Lung (tissue), 12 donors: ENCODE results near the gene GP9. TPM values are rescaled to one million over a fixed set of nuclear protein-coding genes. Genes with fewer than 3 reads are reported as not detected.
A peak's percentile ranks its signal among the peaks of the same experiment; 100 is the strongest.

Experiments
- ATAC-seq: fragments of 200-7000 bp; cut with Tn5 transposase; one replicate; pipeline ENCODE4 v1.9.1; 2020; ENCODE audit warnings: moderate number of reproducible peaks; ENCODE audit not compliant: insufficient read depth, low FRiP score
- DNase-seq, 3 donors: peaks; one replicate each; pipeline ENCODE4 v3.0.0-alpha.2; 2013 to 2017
- H3K27ac ChIP-seq, 2 donors: one replicate each; pipeline ENCODE4 v1.5.1; 2013; ENCODE audit warnings: mild to moderate bottlenecking in 2 of 2, moderate library complexity in 2 of 2, control low read depth in 1 of 2, inconsistent platforms in 1 of 2, low read depth in 1 of 2, low read length in 1 of 2
- H3K27me3 ChIP-seq, 3 donors: one replicate each; pipeline ENCODE4 v1.5.1; 2013; ENCODE audit warnings: low read length in 2 of 3; ENCODE audit not compliant: control insufficient read depth in 3 of 3, insufficient read depth in 3 of 3
- H3K36me3 ChIP-seq, 4 donors: one replicate each; pipeline ENCODE4 v1.5.1; 2013; ENCODE audit warnings: low read length in 4 of 4, mild to moderate bottlenecking in 1 of 4, moderate library complexity in 1 of 4; ENCODE audit not compliant: control insufficient read depth in 4 of 4, insufficient read depth in 4 of 4
- H3K4me1 ChIP-seq, 5 donors: one replicate each; pipeline ENCODE4 v1.5.1; 2013; ENCODE audit warnings: low read length in 5 of 5, mild to moderate bottlenecking in 2 of 5, moderate library complexity in 1 of 5; ENCODE audit not compliant: control insufficient read depth in 5 of 5, insufficient read depth in 5 of 5
- H3K4me3 ChIP-seq: one replicate; pipeline ENCODE4 v1.5.1; 2013; ENCODE audit warnings: mild to moderate bottlenecking, control low read depth, moderate library complexity
- H3K9ac ChIP-seq, 2 donors: one replicate each; pipeline ENCODE4 v1.5.1; 2013; ENCODE audit warnings: low read length in 2 of 2, control low read depth in 1 of 2; ENCODE audit not compliant: insufficient read depth in 1 of 2
- H3K9me3 ChIP-seq, 4 donors: one replicate each; pipeline ENCODE4 v1.5.1; 2013; ENCODE audit warnings: low read length in 3 of 4, mild to moderate bottlenecking in 1 of 4, moderate library complexity in 1 of 4; ENCODE audit not compliant: control insufficient read depth in 4 of 4, insufficient read depth in 3 of 4
- CTCF ChIP-seq: IDR thresholded peaks from 2 replicates; pipeline ENCODE4 v1.5.1; 2012; ENCODE audit warnings: mild to moderate bottlenecking; ENCODE audit errors: control extremely low read depth, extremely low read depth
- WGBS, 2 donors: extraction: QIAGEN DNeasy Blood & Tissue Kit; methylation state at CpG; one replicate each; pipeline ENCODE4 v1.1.7; 2013; 5-methylcytosine and 5-hydroxymethylcytosine counted together
- polyA plus RNA-seq, 2 donors: library from polyadenylated mRNA; stranded (reverse); fragments of 200-250 nt; gene quantifications; one replicate each; pipeline ENCODE4 v1.2.1, GENCODE V29; 2013
- total RNA-seq, 2 donors: library from RNA; depleted of rRNA in 1 of 2; stranded (reverse); fragments of >200 nt in 1 of 2; gene quantifications; one replicate each; pipeline ENCODE4 v1.2.1, GENCODE V29; 2014 to 2021
- donor health status: control.
- donor health status: control.
- donor health status: Bipolar disorder and iron deficiency.
- donor health status: healthy.
- donor health status: DM: yes; HTN: yes; CAD: no.

Gene GP9
- total and polyA plus RNA-seq, 4 donors, result 0.40 to 6.2 (median 2.2) TPM

GRCh38 chr3:129014793-129015345 is 45.7 kb upstream of the GP9 start:
- Histone ChIP-seq H3K4me1 (peaks cover 0 to 64% (median 21%) of the 10 kb centered on the region in 5 donors), H3K9ac (no peak overlapping the region), H3K4me3 (no peak overlapping the region), H3K9me3 (no peaks in the 10 kb centered on the region), H3K36me3 (no peaks in the 10 kb centered on the region), H3K27me3 (no peaks in the 10 kb centered on the region), H3K27ac (peak overlapping the region; percentile 47 to 80)
- no peak for TF ChIP-seq CTCF
- DNase-seq, result no peak
- ATAC-seq, result no peak
- WGBS, 2 donors, result 90 to 91% methylated on average over 9 of the region's 9 CpGs

- no peaks in the 10 kb centered on the region for H3K27me3 ChIP-seq
- 26 to 42% methylated on average over 19 of the region's 19 CpGs for WGBS, 2 donors
- no peak overlapping the region for H3K4me3 ChIP-seq
- DNase-seq (peak in 2 of 3 donors; percentile 54 to 71), ATAC-seq (peak; percentile 54)
- peak overlapping the region; percentile 79 to 80 for H3K27ac ChIP-seq
- peaks cover 0 to 65% (median 27%) of the 10 kb centered on the region in 5 donors for H3K4me1 ChIP-seq
- TF ChIP-seq CTCF, result no peak
- H3K9me3 ChIP-seq, result no peaks in the 10 kb centered on the region
- H3K36me3 ChIP-seq, result no peaks in the 10 kb centered on the region
- no peak overlapping the region for H3K9ac ChIP-seq
Observed at GRCh38 chr3:129015388-129016105, 45.0 kb upstream of the GP9 start.

- Histone ChIP-seq H3K9ac (no peak overlapping the region), H3K27ac (peak overlapping the region; percentile 79 to 80), H3K4me1 (peaks cover 0 to 67% (median 34%) of the 10 kb centered on the region in 5 donors), H3K9me3 (no peaks in the 10 kb centered on the region), H3K27me3 (no peaks in the 10 kb centered on the region), H3K4me3 (no peak overlapping the region), H3K36me3 (no peaks in the 10 kb centered on the region)
- DNase-seq (peak in 1 of 3 donors; percentile 31), ATAC-seq (no peak)
- WGBS, 2 donors, result 12 to 21% methylated on average over 6 of the region's 6 CpGs
- no peak for TF ChIP-seq CTCF
Observed at GRCh38 chr3:129016356-129016719, 44.2 kb upstream of the GP9 start.
